RCC 7860 (cell line): ENCODE measurements around the gene ZW10.
"Not testable (repeated sequence)": the region's sequence is repeated elsewhere in the genome, so short reads cannot be mapped to it uniquely, and the experiment has no call there.

Source experiments
- DNase-seq: peaks from one replicate; pipeline ENCODE4 v3.0.0-alpha.2; 2015; ENCODE audit warnings: low spot score
- FAIRE-seq: peaks from 2 replicates; lab custom pipeline; 2012; peaks lifted over from hg19 to GRCh38; lab: Jason Lieb, UNC

The ZW10 gene

GRCh38 chr11:113763040-113763439, 10.5 kb downstream of the ZW10 start:
- not testable (repeated sequence) for FAIRE-seq, DNase-seq

GRCh38 chr11:113760241-113760640, 13.3 kb downstream of the ZW10 start:
- FAIRE-seq (no peak), DNase-seq (no peak)

GRCh38 chr11:113752932-113753331, 20.6 kb downstream of the ZW10 start:
- FAIRE-seq (no peak), DNase-seq (no peak)

GRCh38 chr11:113736323-113736722, 37.2 kb downstream of the ZW10 start:
- DNase-seq (no peak), FAIRE-seq (no peak)

- DNase-seq: no peak
- no peak for FAIRE-seq
These were observed 41.4 kb downstream of the ZW10 start for GRCh38 chr11:113732092-113732491.

- peak; percentile 29 for DNase-seq
- no peak for FAIRE-seq
These were observed 42.4 kb downstream of the ZW10 start for GRCh38 chr11:113730887-113731726.

GRCh38 chr11:113729456-113729855, 44.0 kb downstream of the ZW10 start:
- no peak for FAIRE-seq
- no peak for DNase-seq

GRCh38 chr11:113728814-113729213, 44.7 kb downstream of the ZW10 start:
- FAIRE-seq (no peak), DNase-seq (no peak)

- DNase-seq (no peak), FAIRE-seq (no peak)
These were observed 47.6 kb downstream of the ZW10 start for GRCh38 chr11:113725913-113726312.

GRCh38 chr11:113725407-113725806, 48.1 kb downstream of the ZW10 start:
- FAIRE-seq: no peak
- no peak for DNase-seq

GRCh38 chr11:113724778-113725177, 48.7 kb downstream of the ZW10 start:
- FAIRE-seq: no peak
- no peak for DNase-seq

GRCh38 chr11:113723787-113724186, 49.7 kb downstream of the ZW10 start:
- DNase-seq: no peak

GRCh38 chr11:113722934-113723333, 50.6 kb downstream of the ZW10 start:
- DNase-seq: no peak
- FAIRE-seq: no peak

More at GRCh38 chr11:113723787-113724186, 49.7 kb downstream of the ZW10 start:
- FAIRE-seq: no peak

- FAIRE-seq: no peak
These were observed 51.3 kb downstream of the ZW10 start for GRCh38 chr11:113722221-113722620.

GRCh38 chr11:113721462-113722066, 51.9 kb downstream of the ZW10 start:
- DNase-seq: no peak
- no peak for FAIRE-seq

More at GRCh38 chr11:113722221-113722620, 51.3 kb downstream of the ZW10 start:
- DNase-seq: no peak

GRCh38 chr11:113720478-113720877, 53.0 kb downstream of the ZW10 start:
- not testable (repeated sequence) for DNase-seq, FAIRE-seq

- no peak for FAIRE-seq
- no peak for DNase-seq
These were observed 57.4 kb downstream of the ZW10 start for GRCh38 chr11:113715882-113716625.

- no peak for DNase-seq
- no peak for FAIRE-seq
These were observed 58.2 kb downstream of the ZW10 start for GRCh38 chr11:113715273-113715672.

- DNase-seq: no peak
- FAIRE-seq: no peak
These were observed 62.5 kb downstream of the ZW10 start for GRCh38 chr11:113710989-113711388.

- FAIRE-seq (no peak), DNase-seq (no peak)
These were observed 67.4 kb downstream of the ZW10 start, which contains the start of gene TMPRSS5 for GRCh38 chr11:113705871-113706655. TSS of gene TMPRSS5 (minus strand) at chr11:113706308. CDS start at chr11:113706224, 84 bp downstream.
